HL-60/S4 treated with retinoic acid at 250 ng/mL for 4 days and 3 days (cell line): ENCODE results near the gene ELAPOR1.
"Not testable (repeated sequence)": the region's sequence is repeated elsewhere in the genome, so short reads cannot be mapped to it uniquely, and the experiment has no call there.

ENCODE experiments used
- in situ Hi-C: fragments of 300-500 bp; cut with MboI; formaldehyde crosslinking; loops from 2 replicates; pipeline ENCODE4 v1.7.0; 2022; ENCODE audit warnings: low sequenced_read_pairs

The ELAPOR1 gene

DNA sequence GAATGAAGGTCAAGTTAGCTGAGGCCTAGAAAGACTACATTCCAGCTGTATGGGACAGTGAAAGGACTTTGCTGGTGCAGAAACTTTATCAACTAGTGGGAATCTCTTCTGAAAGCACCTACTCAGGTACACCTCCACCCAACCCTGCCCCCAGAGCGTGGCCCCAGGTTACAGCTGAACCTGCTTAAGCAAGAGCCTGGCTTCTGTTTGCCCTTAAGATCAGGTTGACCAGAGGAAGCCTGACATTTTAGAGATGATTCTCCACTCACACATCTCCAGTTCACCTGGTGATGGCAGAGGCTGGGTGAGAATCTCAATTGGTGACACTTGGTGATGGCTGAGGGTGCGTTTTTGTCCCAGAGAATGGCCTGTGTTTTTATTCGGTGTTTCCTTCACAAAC is 24.0 kb downstream of the ELAPOR1 start:
- in situ Hi-C loops, result no loop called here

DNA sequence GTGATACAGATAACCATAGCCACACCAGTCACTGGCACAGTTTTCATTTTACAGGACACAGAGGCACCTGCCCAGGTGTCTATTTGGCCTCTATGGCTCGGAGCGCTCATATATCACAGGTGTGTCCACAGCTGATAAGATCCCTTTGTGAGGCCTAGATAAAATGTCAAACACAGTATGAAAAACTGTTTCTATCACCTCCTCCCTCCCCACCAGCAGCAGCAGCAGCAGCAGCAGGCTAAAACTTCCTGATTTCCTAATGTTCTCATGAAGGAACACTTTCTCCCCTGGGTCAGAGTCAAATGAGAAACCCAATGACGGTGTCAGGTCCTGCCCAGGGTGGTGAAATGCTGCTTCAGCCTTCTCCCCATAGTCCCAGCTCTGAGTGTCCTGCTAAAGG is 24.4 kb downstream of the ELAPOR1 start:
- in situ Hi-C loops, result no loop called here

DNA sequence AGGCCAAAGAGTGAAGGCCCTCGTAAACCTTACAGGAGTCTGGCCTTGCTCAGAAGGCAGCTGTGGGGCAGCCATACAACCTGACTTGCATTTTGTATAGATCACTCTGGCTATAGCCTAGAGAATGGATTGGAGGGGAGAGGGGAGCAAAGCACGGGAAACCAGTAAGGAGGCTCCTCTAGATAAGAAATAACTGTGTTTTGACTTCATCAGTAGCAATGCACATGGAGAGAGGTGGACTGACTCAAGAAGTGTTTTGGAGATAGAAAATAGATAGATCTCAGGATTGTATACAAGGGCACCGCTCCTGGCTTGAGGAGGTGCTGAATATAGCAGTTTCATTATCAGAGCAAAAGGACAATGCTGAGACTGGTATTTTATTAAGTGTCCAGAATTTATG is 26.5 kb downstream of the ELAPOR1 start:
- in situ Hi-C loops, result no loop called here

DNA sequence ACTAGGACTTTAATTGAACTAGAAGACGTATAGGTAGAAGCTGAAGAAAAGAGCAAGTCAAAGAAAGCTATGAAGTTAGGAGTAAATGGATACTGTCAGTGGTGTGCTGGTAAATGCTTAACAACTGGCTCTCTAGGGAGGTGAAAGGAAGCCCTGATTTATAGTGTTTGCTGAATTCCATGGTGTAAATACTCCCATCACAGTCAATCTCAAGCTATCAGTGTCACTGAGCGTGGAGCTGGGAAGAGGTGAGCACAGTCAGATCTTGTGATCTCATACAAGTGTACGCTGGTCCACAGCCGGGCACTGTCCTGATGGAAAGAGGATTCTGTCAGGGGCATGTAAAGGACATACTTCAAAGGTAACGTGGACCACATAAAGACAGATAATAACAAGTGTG is 28.3 kb downstream of the ELAPOR1 start:
- in situ Hi-C loops, result no loop called here

DNA sequence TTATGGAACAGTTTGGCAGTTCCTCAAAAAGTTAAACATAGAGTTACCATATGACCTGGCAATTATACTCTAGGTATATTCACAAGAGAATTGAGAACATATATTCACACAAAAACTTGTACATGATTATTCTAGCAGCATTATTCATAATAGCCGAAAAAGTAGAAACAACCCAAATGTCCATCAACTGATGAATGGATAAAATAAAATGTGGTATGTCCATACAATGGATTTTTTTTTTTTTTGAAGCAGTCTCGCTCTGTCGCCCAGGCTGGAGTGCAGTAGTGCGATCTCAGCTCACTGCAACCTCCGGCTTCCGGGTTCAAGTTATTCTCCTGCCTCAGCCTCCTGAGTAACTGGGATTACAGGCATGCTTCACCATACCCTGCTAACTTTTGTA is 28.8 kb downstream of the ELAPOR1 start:
- in situ Hi-C loops, result not testable (repeated sequence)

DNA sequence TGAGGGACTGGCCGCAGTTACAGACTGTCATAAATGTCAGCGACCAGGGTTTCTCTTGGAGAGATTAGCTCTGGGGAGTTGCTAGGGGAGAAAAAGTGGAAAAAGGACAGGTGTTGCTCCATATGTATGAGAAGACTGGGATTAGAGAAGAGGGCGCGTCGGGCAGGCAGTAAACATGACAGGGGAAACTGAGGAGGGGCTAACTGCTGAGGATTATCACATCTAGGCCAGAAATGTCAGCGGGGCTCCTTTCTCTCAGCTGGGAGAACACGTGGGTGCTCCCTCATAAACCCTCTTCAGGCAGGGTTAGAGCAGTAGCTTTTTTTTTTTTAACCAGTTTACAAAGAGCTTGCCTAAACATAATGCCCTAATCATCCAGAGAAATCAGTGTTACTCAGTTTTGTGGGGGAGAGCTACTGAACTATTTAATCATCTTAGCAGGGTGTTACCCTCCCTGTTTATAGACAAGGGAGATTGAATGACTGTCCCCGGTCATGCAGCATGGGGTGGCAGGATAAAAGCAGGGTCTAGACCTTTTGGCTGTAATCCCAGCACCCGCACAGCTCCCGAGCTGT is 35.2 kb downstream of the ELAPOR1 start:
- in situ Hi-C loops, result no loop called here

DNA sequence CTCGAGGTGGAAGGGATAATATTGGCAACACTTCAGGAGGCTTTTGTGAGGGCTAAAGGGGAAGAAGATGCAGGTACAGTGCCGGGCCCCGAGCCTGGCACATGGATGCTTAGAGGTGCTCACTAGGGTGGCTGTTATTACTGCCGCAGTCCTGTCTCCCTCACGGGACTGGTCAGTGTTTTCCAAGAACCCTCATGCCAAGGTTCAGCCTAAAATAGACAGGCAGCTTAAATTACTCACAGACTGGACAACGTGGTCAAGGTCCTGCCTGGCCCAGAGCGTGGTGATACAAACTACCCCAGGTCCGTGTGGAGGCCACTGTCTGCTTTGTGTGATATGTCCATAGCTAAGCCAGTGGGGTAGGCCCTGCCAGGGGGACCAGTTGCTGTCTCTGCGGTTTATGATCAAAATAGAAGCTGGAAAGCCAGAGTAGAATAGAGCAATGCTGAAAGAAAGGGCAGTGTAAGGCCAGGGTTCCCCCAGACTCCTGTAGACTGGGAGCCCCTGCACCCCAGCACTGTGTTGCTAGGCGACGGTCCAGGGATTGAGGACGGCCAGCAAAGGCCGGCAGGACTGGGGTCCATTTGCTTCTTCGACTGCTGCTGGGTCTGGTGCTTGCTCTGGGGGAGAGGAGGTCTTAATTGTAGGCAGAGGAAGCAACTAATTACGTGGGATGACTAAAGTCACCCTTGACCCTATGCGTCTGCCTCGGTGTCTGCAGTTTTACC is 36.1 kb downstream of the ELAPOR1 start:
- in situ Hi-C loops, result no loop called here

DNA sequence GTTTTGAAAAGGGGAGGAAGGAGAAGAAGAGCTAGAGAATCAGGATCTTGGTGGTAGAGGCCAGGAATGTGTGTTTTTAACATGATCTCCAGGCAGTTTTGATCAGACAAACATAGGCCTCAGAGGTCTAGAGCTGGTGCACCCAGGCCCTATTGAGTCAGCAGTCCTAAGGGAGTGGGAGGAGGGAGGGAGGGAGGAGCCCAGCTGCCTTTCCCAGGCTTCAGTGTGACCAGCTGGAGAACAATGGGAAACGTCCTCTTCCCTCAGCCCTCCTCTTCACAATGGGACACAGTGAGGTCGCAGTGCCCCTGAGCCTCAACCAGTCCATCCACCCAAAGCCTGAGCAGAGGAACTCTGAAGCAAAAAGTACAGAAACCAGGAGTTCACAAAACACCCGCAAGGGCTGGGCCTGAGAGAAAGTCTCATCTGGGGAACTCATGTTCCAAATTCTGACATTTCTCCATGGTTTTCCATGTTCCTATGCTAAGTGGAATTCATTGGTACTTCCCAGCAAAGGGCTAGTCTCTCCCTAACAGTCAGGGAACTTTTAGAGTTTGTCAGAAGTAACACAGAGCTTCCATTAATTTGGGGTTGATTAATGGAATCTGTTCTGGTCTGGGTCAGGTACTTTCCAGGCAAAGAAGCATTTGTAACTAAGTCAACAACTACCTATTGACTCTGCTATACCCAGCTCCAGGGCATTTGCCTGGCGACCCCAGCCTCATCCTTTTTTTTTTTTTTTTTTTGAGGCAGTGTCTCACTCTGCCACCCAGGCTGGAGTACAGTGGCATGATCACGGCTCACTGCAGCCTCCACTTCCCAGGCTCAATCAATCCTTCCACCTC is 37.5 kb downstream of the ELAPOR1 start:
- in situ Hi-C loops, result no loop called here

DNA sequence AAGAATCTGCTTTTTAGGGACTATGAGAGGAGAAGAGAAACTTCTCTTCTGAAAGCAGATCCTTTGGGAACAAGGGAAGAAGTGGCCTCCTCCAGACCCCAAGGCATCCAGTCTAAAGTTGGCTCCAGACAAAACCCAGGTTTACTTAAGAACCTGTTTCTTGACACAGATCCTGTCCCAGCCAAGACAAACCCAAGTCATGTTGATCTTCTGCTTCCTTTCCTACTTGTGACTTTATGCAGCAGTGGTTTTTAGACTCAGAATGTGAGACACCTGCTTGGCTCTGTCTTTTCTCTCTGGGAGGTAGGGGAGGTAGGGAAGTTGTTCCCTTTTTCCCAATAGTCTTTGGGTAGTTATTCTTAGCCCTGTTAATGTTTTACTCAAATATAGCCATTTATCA is 38.3 kb downstream of the ELAPOR1 start:
- in situ Hi-C loops, result no loop called here

DNA sequence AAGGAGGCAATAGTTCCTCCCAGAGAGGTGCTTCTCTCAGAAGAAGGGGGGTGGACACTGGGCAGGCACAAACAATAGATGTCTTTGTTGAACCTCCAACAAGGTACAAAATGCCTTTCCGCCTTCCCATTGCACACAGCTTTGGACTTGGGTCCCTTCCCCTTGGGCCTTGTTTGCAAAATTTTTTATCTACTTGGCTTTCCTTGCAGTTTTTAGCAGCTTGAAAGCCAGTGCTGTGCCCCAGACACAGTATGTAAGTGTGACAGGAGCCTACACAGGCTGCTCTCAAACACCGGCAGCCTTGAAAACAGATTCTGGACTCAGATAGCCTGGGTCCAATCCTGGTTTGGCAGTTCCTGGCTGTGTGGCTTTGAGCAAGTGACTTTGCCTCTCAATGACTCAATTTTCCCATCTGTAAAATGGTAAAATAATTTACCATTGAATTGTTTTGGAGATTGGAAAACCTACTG is 43.0 kb downstream of the ELAPOR1 start:
- in situ Hi-C loops, result no loop called here

DNA sequence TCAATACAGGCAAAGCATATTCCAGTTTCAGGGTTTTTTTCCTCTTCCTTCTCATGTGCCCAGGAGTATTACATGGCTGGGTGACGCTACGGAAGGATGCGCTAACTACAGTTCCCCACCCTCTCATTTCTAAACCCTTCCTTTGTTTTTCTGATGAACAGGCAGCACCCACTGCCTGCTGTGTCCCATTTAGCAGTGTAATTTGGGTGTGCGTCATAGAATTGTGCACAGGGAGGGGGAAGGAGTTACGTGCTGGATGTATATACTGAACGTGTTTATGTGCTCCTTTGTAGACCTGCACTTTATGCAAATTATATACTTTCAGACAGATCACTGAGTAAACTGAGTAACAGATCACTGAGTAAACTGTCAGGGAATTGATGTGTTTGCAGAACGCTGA is 44.5 kb downstream of the ELAPOR1 start:
- in situ Hi-C loops, result no loop called here

DNA sequence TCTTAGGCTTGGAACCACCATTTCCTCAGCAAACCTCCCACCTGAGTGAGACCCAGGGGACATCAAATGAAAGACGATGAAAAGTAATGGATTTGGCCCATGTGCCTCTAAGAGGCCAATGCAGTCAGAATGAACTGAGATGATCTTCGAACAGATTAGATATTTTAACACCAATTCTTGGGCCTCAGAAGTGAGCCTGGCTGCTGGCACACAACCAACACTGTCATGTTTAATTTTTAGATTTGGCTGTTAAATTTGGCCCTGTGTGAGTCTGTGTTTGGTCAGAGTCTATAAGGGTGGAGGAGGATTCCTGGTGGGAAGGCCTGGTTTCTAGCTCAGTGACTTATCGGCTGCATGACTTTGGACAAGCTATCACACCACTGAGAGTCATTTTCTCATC is 45.4 kb downstream of the ELAPOR1 start:
- in situ Hi-C loops, result no loop called here

DNA sequence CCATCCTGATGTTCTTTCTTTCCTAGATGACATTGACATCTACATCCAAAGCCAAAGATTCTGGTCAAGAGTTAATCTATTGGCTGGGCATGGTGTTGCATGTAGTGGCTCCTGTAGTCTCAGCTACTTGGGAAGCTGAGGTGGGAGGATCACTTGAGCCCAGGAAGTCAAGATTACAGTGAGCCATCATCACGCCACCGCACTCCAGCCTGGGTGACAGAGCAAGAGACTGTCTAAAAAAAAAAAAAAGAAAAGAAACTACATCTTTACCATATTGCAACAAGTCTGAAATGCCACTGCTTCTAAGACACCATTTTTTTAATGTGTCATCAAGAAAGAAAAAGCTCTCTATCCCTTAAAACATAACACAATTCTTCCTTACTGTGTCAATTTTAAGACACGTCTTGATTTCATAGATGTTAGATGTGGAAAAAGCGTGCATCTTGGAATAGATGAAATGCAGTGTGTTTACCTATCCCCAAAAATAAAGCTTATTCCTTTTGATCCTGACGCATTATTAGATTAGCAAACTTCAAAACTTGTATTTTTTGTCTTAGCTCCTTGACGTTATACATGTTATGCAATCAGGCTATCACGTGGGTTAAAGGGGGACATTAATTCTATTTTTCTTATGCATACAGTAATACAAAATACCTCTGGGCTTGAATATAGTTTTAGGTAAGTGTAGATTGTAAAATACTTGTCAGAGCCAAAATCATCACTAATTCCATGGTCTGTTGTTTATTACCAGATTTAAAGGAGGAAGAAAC is 46.3 kb downstream of the ELAPOR1 start:
- in situ Hi-C loops, result no loop called here

DNA sequence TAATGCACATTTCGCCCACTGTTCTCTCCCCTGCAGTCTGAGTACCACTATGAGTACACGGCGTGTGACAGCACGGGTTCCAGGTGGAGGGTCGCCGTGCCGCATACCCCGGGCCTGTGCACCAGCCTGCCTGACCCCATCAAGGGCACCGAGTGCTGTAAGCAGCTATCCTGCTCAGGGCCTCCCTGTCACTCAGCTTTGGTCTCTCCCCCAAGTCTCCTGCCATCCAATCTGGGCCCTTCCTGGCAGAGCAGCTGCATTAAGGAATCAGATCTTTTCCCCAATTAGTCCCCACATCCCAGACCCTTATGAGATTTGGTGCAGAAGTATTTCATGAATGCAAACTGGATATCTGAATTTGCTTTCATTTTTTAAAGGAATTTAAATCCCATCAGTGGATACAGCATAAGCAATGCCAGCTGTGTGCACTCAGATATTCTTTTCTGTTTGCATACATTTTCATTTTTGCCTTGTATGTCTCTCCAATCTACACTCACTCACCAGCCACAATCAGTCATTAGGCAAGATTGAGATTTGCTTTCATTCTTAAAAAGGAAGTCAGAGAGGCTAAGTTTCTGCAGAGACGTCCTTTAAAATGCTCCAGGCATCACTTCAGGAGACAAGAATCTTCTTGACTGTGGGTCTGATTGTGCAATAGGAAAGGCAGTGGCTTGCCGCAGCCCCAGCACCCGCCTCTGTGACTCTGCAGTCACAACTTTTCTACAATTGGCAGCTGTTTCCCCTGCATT is 48.1 kb downstream of the ELAPOR1 start:
- in situ Hi-C loops, result no loop called here

DNA sequence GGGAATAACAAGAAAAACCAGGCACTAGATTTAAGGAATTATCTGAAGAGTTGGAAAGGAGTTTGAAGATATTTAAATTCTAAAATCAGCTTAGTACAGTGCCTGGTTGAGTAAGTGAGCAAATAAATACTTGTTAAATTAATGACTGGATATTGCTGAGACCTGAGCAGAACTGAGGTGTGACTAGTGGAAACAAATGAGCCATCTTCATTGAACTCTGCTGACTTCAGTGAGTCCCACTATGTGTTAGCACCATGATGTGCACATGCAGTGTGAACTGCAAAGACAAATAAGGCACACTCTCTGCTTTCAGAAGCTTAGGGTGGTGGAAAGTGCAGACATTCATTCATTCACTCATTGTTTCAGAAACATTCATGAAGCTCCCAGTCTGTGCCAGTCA is 48.7 kb downstream of the ELAPOR1 start:
- in situ Hi-C loops, result no loop called here

DNA sequence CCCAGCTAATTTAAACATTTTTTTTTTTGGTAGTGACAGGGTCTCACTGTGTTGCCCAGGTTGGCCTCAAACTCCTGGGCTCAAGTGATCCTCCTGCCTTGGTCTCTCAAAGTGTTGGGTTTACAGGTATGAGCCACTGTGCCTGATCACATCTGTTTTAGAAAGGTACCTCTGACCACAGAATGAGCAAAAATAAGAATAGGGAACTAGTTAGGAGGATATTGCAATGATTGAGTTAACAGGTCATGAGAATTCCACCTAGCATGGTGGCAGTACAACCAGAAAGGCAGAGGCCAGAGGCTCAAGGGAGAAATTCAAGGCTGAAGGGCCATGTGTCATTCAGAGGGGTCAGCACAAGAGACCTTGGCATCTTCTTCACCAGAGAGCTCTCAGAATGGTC is 49.6 kb downstream of the ELAPOR1 start:
- in situ Hi-C loops, result no loop called here
